Upper lobe of left lung (tissue), 4 donors: ENCODE data around the gene PTEN.

ENCODE experiments used
- CTCF ChIP-seq, 6 experiments: fragments of 450-650 bp in 4 of 6; fragments of 200-600 bp in 2 of 6; sonication (generic) in 2 of 6; IDR thresholded peaks; one replicate each; pipeline ENCODE4 v1.5.1; 2016 to 2019; ENCODE audit warnings: antibody characterized with exemption in 6 of 6
- EP300 ChIP-seq, 4 donors: sonication (generic); formaldehyde crosslinking; IDR thresholded peaks; one replicate each; pipeline ENCODE4 v1.5.1; 2017; ENCODE audit warnings: antibody characterized with exemption in 4 of 4, control low read depth in 2 of 4
- POLR2A ChIP-seq, 4 donors: fragments of 450-650 bp; IDR thresholded peaks; one replicate each; pipeline ENCODE4 v1.5.1; 2016 to 2017; ENCODE audit warnings: antibody characterized with exemption in 4 of 4, mild to moderate bottlenecking in 2 of 4
- POLR2AphosphoS5 ChIP-seq, 2 donors: sonication (generic); formaldehyde crosslinking; IDR thresholded peaks; one replicate each; pipeline ENCODE4 v1.5.1; 2017; ENCODE audit warnings: antibody characterized with exemption in 2 of 2

- TF ChIP-seq CTCF (IDR thresholded peaks at IDR 0.05) (no peak), POLR2A (IDR thresholded peaks at IDR 0.05) (no peak), EP300 (IDR thresholded peaks at IDR 0.05) (no peak), POLR2AphosphoS5 (IDR thresholded peaks at IDR 0.05) (no peak)
Observed at GRCh38 chr10:88006261-88006660, 142.8 kb downstream of the PTEN start.
